K562 (cell line): ENCODE data around the gene HDAC3. TPM values are rescaled to one million over a fixed set of nuclear protein-coding genes. Genes with fewer than 3 reads are reported as not detected.

ENCODE experiments used
- ATF6 ChIP-seq: sonication (generic); formaldehyde crosslinking; IDR thresholded peaks from 2 replicates; pipeline ENCODE4 v1.4.0; 2020; ENCODE audit warnings: mild to moderate bottlenecking, missing genetic modification reagents
- E2F6 ChIP-seq, 2 experiments: IDR thresholded peaks; 2 replicates each; pipeline ENCODE4 v1.6.1; 2011; ENCODE audit warnings: borderline replicate concordance in 1 of 2, control low read depth in 1 of 2, low read depth in 1 of 2, low read length in 1 of 2, mild to moderate bottlenecking in 1 of 2, mixed read lengths in 1 of 2, moderate library complexity in 1 of 2; ENCODE audit not compliant: insufficient read depth in 1 of 2, insufficient read length in 1 of 2, poor library complexity in 1 of 2, severe bottlenecking in 1 of 2; ENCODE audit errors: extremely low read depth in 1 of 2
- E2F8 ChIP-seq: fragments of 450-650 bp; IDR thresholded peaks from 2 replicates; pipeline ENCODE4 v1.7.1; 2018; ENCODE audit warnings: mild to moderate bottlenecking, low read depth; ENCODE audit not compliant: partially characterized antibody
- ETS1 ChIP-seq: conservative IDR thresholded peaks from 2 replicates; pipeline ENCODE4 v1.6.1; 2011; ENCODE audit warnings: low read depth, mild to moderate bottlenecking, low read length; ENCODE audit not compliant: control insufficient read depth
- JUN ChIP-seq, 2 experiments: sonication (generic) in 1 of 2; formaldehyde crosslinking in 1 of 2; IDR thresholded peaks; 2 replicates each; pipeline versions ENCODE4 v1.6.1 to v1.8.0; 2012 to 2022; ENCODE audit warnings: borderline replicate concordance in 2 of 2, mild to moderate bottlenecking in 2 of 2, improper control_type of control experiment in 1 of 2, low read depth in 1 of 2, low read length in 1 of 2, missing genetic modification reagents in 1 of 2
- MXD1 ChIP-seq: fragments of 250-450 bp; sonication (Bioruptor Pico); IDR thresholded peaks from 2 replicates; pipeline ENCODE4 v1.8.0; 2021; ENCODE audit warnings: borderline replicate concordance, mild to moderate bottlenecking, moderate library complexity; ENCODE audit not compliant: poor library complexity, severe bottlenecking
- NFIX ChIP-seq: fragments of 250-450 bp; sonication (Bioruptor Pico); IDR thresholded peaks from 2 replicates; pipeline ENCODE4 v1.4.0; 2020; ENCODE audit warnings: low read depth, mild to moderate bottlenecking, moderate library complexity
- RBM17 ChIP-seq: fragments of 200-400 bp; formaldehyde crosslinking; IDR thresholded peaks from 2 replicates; pipeline ENCODE4 v1.6.1; 2017; ENCODE audit warnings: low read depth, mild to moderate bottlenecking, low read length, borderline replicate concordance
- RFX5 ChIP-seq: IDR thresholded peaks from 2 replicates; pipeline ENCODE4 v1.6.1; 2011; ENCODE audit warnings: low read depth, mild to moderate bottlenecking, improper control_type of control experiment, low read length
- SETDB1 ChIP-seq: IDR thresholded peaks from one replicate; pipeline ENCODE4 v1.6.1; 2012; ENCODE audit warnings: low read length, control low read depth, inconsistent platforms
- TEAD1 ChIP-seq, 2 experiments: fragments of 450-650 bp in 1 of 2; sonication (generic) in 1 of 2; formaldehyde crosslinking; IDR thresholded peaks; 2 replicates each; pipeline versions ENCODE4 v1.4.0 to v1.8.0; 2020 to 2022; ENCODE audit warnings: mild to moderate bottlenecking in 2 of 2, missing genetic modification reagents in 1 of 2
- THRAP3 ChIP-seq: fragments of 450-650 bp; IDR thresholded peaks from 2 replicates; pipeline ENCODE4 v1.6.1; 2016; ENCODE audit warnings: mild to moderate bottlenecking, inconsistent platforms, borderline replicate concordance
- TRIM24 ChIP-seq, 2 experiments: fragments of 450-650 bp; IDR thresholded peaks; 2 replicates each; pipeline ENCODE4 v1.6.1; 2016
- VEZF1 ChIP-seq: fragments of 200-800 bp; sonication (Bioruptor generic); IDR thresholded peaks from 2 replicates; pipeline ENCODE4 v1.6.1; 2017; ENCODE audit warnings: missing genetic modification characterization, missing compliant biosample characterization
- ZNF384 ChIP-seq: IDR thresholded peaks from 2 replicates; pipeline ENCODE4 v1.6.1; 2012; ENCODE audit warnings: low read depth, low read length, improper control_type of control experiment
- ZNF778 ChIP-seq: fragments of 450-650 bp; formaldehyde crosslinking; IDR thresholded peaks from 2 replicates; pipeline ENCODE4 v1.4.0; 2020; ENCODE audit warnings: mild to moderate bottlenecking, moderate library complexity
- polyA plus RNA-seq, 8 experiments: library from polyadenylated mRNA; depleted of rRNA in 4 of 8; stranded (reverse) in 5 of 8; unstranded in 3 of 8; fragments of >200 nt; fragmentation: Nextera tagmentation in 2 of 8; fragmentation: Illumina TruSeq in 1 of 8; extraction: Ambion mirVana in 2 of 8; extraction: Trizol in 1 of 8; gene quantifications; 2 replicates each; pipeline versions ENCODE4 v1.2.1 to v1.2.3, GENCODE V29; 2011 to 2014; ENCODE audit warnings: inconsistent platforms in 1 of 8, missing spikeins in 1 of 8
- total RNA-seq, 7 experiments: library from RNA; depleted of rRNA in 6 of 7; stranded (reverse); fragments of >200 nt in 6 of 7; fragmentation: Illumina TruSeq in 2 of 7; extraction: Trizol in 2 of 7; gene quantifications; 2 replicates each; pipeline versions ENCODE4 v1.2.1 to v1.2.3, GENCODE V29; 2011 to 2021; ENCODE audit warnings: low replicate concordance in 1 of 7

HDAC3 gene
- total and polyA plus RNA-seq, 9 of the 15 experiments (the other 6 are each of a cell fraction or from before 2014, with no cell fraction given) = 89.7 to 191 (median 119) TPM

- TF ChIP-seq ATF6 (CRISPR knock-in tag) (no peak), TEAD1 (CRISPR knock-in tag; IDR thresholded peaks at IDR 0.05) (no peak), VEZF1 (CRISPR knock-in tag) (peak; percentile 37), JUN (IDR thresholded peaks at IDR 0.05; ENCODE audit: borderline replicate concordance, low read depth, low read length) (no peak), JUN (CRISPR knock-in tag; IDR thresholded peaks at IDR 0.05; ENCODE audit: borderline replicate concordance) (0 out of 2 replicates have a peak, but pooled peaks have one; percentile 42), RFX5 (no peak), E2F8 (no peak), ETS1 (peak; percentile 89), THRAP3 (no peak), MXD1 (CRISPR knock-in tag) (no peak), RBM17 (no peak), TRIM24 (IDR thresholded peaks at IDR 0.05) (0 out of 4 replicates have a peak, but pooled peaks of 1 of the 2 experiments have one; percentile 25), SETDB1 (no peak), E2F6 (IDR thresholded peaks at IDR 0.05; ENCODE audit: borderline replicate concordance in 1 of 2, extremely low read depth in 1 of 2, insufficient read depth in 1 of 2, insufficient read length in 1 of 2, low read depth in 1 of 2, low read length in 1 of 2, poor library complexity in 1 of 2, severe bottlenecking in 1 of 2) (peak in 1 of 2 experiments; percentile 50), NFIX (no peak), ZNF384 (no peak), ZNF778 (CRISPR knock-in tag) (no peak)
Observed at GRCh38 chr5:141637767-141638419, 1.2 kb upstream of the HDAC3 start (continued).
